HG03135 (cell line): ENCODE data around the gene STX3.
"Not testable (repeated sequence)": the region's sequence is repeated elsewhere in the genome, so short reads cannot be mapped to it uniquely, and the experiment has no call there.

ENCODE experiments used
- ATAC-seq: cut with Tn5 transposase; IDR thresholded peaks from one replicate; pipeline ENCODE4 v1.9.1; 2021; ENCODE audit warnings: mild to moderate bottlenecking, moderate library complexity; ENCODE audit not compliant: unreplicated experiment

Gene STX3

GRCh38 chr11:59829358-59829757 is 74.2 kb downstream of the STX3 start:
- ATAC-seq = no peak

- ATAC-seq = no peak
Observed at GRCh38 chr11:59833602-59834001, 78.4 kb downstream of the STX3 start.

GRCh38 chr11:59839615-59840014 is 84.4 kb downstream of the STX3 start:
- no peak for ATAC-seq

GRCh38 chr11:59841514-59841913 is 86.3 kb downstream of the STX3 start:
- no peak for ATAC-seq

- ATAC-seq = no peak
Observed at GRCh38 chr11:59842316-59842715, 87.1 kb downstream of the STX3 start.

- ATAC-seq = no peak
Observed at GRCh38 chr11:59845399-59845798, 90.2 kb downstream of the STX3 start, which contains the start of gene CBLIF. CBLIF (minus strand) TSS chr11:59845499; CDS start chr11:59845453, 46 bp downstream.

- ATAC-seq = no peak
Observed at GRCh38 chr11:59846556-59846955, 91.4 kb downstream of the STX3 start.

- no peak for ATAC-seq
Observed at GRCh38 chr11:59847626-59848025, 92.5 kb downstream of the STX3 start.

GRCh38 chr11:59848439-59848838 is 93.3 kb downstream of the STX3 start:
- not testable (repeated sequence) for ATAC-seq

GRCh38 chr11:59849129-59849528 is 94.0 kb downstream of the STX3 start:
- peak; percentile 78 for ATAC-seq

GRCh38 chr11:59849551-59849950 is 94.4 kb downstream of the STX3 start:
- peak; percentile 12 for ATAC-seq

- not testable (repeated sequence) for ATAC-seq
Observed at GRCh38 chr11:59851416-59851815, 96.2 kb downstream of the STX3 start.

GRCh38 chr11:59854871-59855270 is 99.7 kb downstream of the STX3 start:
- no peak for ATAC-seq
